ENCODE data around the gene SERPIND1. TPM values are rescaled to one million over a fixed set of nuclear protein-coding genes. Genes with fewer than 3 reads are reported as not detected.
"Not testable (repeated sequence)": the region's sequence is repeated elsewhere in the genome, so short reads cannot be mapped to it uniquely, and the experiment has no call there.

The SERPIND1 gene
- total RNA-seq, 1 donor from 2014 or later, result not detected

DNA sequence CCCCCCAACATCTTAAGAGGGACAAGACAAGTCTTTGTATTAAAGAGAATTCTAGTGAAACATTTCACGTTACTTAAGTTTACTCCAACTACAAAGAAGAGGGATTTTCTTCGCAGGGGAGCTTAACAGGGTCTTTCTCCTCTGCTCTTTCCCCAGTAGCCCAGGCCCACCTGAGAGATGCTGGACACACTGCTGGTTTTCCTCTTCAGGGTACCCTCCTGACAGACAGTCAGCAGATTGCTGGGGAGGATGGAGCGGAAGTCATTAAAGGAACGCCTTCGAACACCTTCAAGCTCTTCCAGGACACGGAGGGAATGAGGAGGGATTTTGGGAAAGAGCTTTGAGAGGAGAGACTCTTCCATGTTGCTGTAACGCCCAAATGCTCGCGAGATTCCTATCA lies 45.6 kb downstream of the SERPIND1 start:
- FAIRE-seq, result no peak
- DNase-seq (ENCODE audit: low read depth), result no peak
- Histone ChIP-seq H3K36me3 (ENCODE audit: control insufficient read depth, insufficient read depth, low read length) (peaks cover 10% of the 10 kb centered on the region), H3K4me3 (ENCODE audit: low read depth, low read length) (no peak overlapping the region), H3K27me3 (ENCODE audit: control insufficient read depth, insufficient read depth, low read length) (no peaks in the 10 kb centered on the region)
- TF ChIP-seq, protein P1, sequence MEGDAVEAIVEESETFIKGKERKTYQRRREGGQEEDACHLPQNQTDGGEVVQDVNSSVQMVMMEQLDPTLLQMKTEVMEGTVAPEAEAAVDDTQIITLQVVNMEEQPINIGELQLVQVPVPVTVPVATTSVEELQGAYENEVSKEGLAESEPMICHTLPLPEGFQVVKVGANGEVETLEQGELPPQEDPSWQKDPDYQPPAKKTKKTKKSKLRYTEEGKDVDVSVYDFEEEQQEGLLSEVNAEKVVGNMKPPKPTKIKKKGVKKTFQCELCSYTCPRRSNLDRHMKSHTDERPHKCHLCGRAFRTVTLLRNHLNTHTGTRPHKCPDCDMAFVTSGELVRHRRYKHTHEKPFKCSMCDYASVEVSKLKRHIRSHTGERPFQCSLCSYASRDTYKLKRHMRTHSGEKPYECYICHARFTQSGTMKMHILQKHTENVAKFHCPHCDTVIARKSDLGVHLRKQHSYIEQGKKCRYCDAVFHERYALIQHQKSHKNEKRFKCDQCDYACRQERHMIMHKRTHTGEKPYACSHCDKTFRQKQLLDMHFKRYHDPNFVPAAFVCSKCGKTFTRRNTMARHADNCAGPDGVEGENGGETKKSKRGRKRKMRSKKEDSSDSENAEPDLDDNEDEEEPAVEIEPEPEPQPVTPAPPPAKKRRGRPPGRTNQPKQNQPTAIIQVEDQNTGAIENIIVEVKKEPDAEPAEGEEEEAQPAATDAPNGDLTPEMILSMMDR (IDR thresholded peaks at IDR 0.05; ENCODE audit: insufficient read depth, low read length, severe bottlenecking), result no peak

DNA sequence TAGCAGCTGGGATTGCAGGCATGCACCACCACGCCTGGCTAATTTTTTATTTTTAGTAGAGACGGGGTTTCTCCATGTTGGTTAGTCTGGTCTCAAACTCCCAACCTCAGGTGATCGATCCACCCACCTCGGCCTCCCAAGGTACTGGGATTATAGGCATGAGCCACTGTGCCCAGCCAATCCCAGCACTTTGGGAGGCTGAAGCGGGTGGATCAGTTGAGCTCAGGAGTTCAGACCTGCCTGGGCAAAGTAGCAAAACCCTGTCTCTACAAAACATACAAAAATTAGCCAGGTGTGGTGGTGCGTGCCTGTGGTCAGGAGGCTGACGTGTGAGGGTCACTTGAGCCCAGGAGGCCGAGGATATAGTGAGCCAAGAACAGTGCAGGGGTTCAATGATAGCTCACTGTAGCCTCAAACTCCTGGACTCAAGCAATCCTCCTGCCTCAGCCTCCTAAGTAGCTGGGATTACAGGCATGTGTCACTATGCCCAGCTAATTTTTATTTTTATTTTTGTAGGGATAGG lies 47.9 kb downstream of the SERPIND1 start:
- not testable (repeated sequence) for DNase-seq (ENCODE audit: low read depth); H3K27me3 ChIP-seq (ENCODE audit: control insufficient read depth, insufficient read depth, low read length); H3K4me3 ChIP-seq (ENCODE audit: low read depth, low read length); H3K36me3 ChIP-seq (ENCODE audit: control insufficient read depth, insufficient read depth, low read length); FAIRE-seq

DNA sequence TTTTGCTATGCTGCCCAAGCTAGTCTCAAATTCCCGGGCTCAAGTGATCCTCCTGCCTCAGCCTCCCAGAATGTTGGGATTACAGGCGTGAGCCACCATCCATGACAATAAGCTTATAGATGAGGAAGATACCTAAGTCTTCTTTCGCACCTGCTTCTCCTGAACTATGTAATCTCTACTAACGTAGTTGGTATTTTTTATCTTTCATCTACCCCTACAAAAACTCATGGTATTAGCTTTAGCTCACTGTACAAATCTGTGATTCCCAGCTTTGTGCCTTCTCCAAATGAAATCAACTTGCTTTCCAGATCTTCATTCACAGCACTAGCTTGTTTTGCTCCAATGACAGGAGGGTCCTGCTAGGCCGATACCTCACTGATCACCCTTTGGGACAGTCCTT lies 48.3 kb downstream of the SERPIND1 start:
- no peak for FAIRE-seq
- peaks cover 6% of the 10 kb centered on the region for H3K36me3 ChIP-seq (ENCODE audit: control insufficient read depth, insufficient read depth, low read length)
- TF ChIP-seq, protein P1 (IDR thresholded peaks at IDR 0.05; ENCODE audit: insufficient read depth, low read length, severe bottlenecking), result no peak

DNA sequence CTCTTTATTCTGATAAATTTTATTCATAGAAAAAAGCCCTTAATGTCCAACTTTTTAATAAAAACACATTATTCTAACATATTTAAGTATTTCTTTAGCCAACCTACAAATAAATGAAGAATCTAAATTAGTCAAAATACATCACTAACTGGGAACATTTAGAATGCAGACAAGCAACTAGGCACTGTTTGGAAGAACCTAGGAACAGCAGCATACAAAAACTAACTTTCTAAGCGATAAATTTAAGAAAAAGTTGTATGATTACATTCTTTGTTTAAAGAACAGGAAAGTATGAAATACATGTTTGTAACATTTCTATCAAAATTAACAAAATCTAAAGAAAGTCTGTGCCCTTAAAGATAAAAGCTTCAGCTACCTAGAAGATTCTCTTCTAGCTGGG lies 49.4 kb downstream of the SERPIND1 start:
- Histone ChIP-seq H3K27me3 (ENCODE audit: control insufficient read depth, insufficient read depth, low read length) (no peaks in the 10 kb centered on the region), H3K36me3 (ENCODE audit: control insufficient read depth, insufficient read depth, low read length) (peaks cover 6% of the 10 kb centered on the region), H3K4me3 (ENCODE audit: low read depth, low read length) (no peak overlapping the region)
- TF ChIP-seq, protein P1 (IDR thresholded peaks at IDR 0.05; ENCODE audit: insufficient read depth, low read length, severe bottlenecking), result no peak
- DNase-seq (ENCODE audit: low read depth), result no peak
- no peak for FAIRE-seq

More for the DNA sequence above, 48.3 kb downstream of the SERPIND1 start:
- H3K4me3 ChIP-seq (ENCODE audit: low read depth, low read length), result no peak overlapping the region
- no peak for DNase-seq (ENCODE audit: low read depth)
- H3K27me3 ChIP-seq (ENCODE audit: control insufficient read depth, insufficient read depth, low read length), result no peaks in the 10 kb centered on the region

DNA sequence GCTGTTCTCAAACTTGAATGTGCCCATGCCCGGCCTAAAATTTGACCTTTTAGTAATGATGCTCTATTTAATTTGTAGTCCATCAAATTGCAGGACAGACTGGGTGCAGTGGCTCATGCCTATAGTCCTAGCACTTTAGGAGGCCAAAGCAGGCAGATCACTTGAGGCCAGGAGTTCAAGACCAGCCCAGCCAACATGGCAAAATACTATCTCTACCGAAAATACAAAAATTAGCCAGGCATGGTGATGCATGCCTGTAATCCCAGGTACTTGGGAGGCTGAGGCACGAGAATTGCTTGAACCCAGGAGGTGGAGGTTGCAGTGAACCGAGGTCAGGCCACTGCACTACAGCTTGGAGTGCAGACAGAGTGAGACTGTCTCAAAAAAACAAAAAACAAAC lies 51.3 kb downstream of the SERPIND1 start:
- not testable (repeated sequence) for DNase-seq (ENCODE audit: low read depth); H3K4me3 ChIP-seq (ENCODE audit: low read depth, low read length); FAIRE-seq; H3K36me3 ChIP-seq (ENCODE audit: control insufficient read depth, insufficient read depth, low read length); H3K27me3 ChIP-seq (ENCODE audit: control insufficient read depth, insufficient read depth, low read length)

DNA sequence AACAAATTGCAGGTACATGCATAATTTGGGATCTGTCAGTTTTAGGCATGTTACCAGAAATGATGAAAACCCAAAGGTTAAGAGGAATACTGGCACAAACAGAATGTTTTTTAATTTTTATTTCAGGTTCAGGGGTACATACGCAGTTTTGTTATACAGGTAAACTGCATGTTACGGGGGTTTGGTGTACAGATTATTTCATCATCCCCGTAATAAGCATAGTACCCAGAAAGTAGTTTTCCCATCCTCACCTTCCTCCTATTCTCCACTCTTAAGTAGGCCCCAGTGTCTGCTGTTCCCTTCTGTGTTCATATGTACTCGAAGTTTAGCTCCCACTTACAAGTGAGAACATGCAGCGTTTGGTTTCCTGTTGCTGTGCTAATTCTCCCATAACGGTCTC lies 51.7 kb downstream of the SERPIND1 start:
- FAIRE-seq, result no peak
- H3K36me3 ChIP-seq (ENCODE audit: control insufficient read depth, insufficient read depth, low read length), result peaks cover 3% of the 10 kb centered on the region
- TF ChIP-seq, protein P1 (IDR thresholded peaks at IDR 0.05; ENCODE audit: insufficient read depth, low read length, severe bottlenecking), result no peak
- H3K27me3 ChIP-seq (ENCODE audit: control insufficient read depth, insufficient read depth, low read length), result no peaks in the 10 kb centered on the region
- DNase-seq (ENCODE audit: low read depth), result no peak
- no peak overlapping the region for H3K4me3 ChIP-seq (ENCODE audit: low read depth, low read length)

DNA sequence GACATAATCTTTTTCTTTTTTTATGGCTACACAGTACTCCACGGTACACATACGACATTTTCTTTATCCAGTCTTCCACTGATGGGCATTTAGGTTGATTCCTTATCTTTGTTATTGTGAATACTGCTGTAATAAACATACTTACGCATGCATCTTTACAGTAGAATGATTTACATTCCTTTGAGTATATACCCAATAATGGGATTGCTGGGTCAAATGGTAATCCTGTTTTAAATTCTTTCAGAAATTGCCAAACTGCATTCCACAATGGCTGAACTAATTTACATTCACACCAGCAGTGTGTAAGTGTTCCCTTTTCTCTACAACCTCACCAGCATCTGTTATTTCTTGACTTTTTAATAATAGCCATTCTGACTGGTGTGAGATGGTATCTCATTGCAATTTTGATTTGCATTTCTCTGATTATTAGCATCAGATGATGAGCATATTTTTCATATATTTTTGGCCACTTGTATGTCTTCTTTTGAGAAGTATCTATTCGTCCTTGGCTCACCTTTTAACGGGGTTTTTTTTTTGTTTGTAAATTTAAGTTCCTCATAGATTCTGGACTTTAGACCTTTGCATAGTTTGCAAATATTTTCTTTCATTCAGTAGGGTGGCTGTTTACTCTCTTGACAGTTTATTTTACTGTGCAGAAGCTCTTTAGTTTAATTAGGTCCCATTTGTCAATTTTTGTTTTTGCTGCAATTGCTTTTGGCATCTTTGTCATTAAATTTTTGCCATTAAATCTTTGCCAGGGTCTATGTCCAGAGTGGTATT lies 52.6 kb downstream of the SERPIND1 start:
- not testable (repeated sequence) for DNase-seq (ENCODE audit: low read depth); H3K36me3 ChIP-seq (ENCODE audit: control insufficient read depth, insufficient read depth, low read length); FAIRE-seq; H3K4me3 ChIP-seq (ENCODE audit: low read depth, low read length); H3K27me3 ChIP-seq (ENCODE audit: control insufficient read depth, insufficient read depth, low read length)
